Neural progenitor cell (in vitro differentiated cells): ENCODE results near the gene ATP10D.

Source experiments
- CTCF ChIP-seq: fragments of 200-600 bp; sonication (generic); IDR thresholded peaks from 2 replicates; pipeline ENCODE4 v1.5.1; 2017; ENCODE audit warnings: antibody characterized with exemption, mild to moderate bottlenecking
- EZH2phosphoT487 ChIP-seq: fragments of 200-600 bp; sonication (generic); IDR thresholded peaks from 2 replicates; pipeline ENCODE4 v1.6.1; 2017; ENCODE audit warnings: antibody characterized with exemption

DNA sequence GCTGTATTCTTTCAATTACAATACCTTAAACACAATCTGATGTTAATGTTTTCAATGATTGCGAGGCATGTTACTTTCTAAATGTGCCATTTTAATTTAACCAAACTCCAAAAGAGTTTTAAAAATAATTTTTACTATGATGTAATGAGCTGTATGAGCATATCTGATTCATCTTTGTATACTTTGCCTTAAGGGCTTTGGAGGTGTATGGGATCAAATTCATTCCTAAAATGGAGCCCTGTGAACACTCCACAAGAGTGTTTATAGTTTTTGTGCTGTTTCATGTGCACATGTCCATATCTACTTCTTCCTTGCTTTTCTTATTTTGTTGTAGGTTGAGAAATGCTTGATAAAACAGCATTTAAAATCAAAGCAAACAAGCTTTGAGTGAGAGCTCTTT, 82.4 kb downstream of the ATP10D start:
- TF ChIP-seq CTCF = no peak
- TF ChIP-seq EZH2phosphoT487 = no peak
